IPS-20b (cell line): ENCODE data around the gene DAAM1.

Source experiments
- H3K27ac ChIP-seq: one replicate; pipeline ENCODE4 v1.5.1; 2013; ENCODE audit warnings: low read length
- H3K27me3 ChIP-seq: 2 replicates; pipeline ENCODE4 v1.6.1; 2013; ENCODE audit warnings: mild to moderate bottlenecking, low read length, inconsistent platforms; ENCODE audit not compliant: insufficient read depth
- H3K36me3 ChIP-seq: 2 replicates; pipeline ENCODE4 v1.6.1; 2013; ENCODE audit warnings: low read depth, mild to moderate bottlenecking, inconsistent platforms, low read length, moderate library complexity; ENCODE audit not compliant: insufficient read depth
- H3K4me1 ChIP-seq: 2 replicates; pipeline ENCODE4 v1.6.1; 2013; ENCODE audit warnings: mild to moderate bottlenecking, control low read depth, inconsistent platforms, low read length, moderate library complexity; ENCODE audit not compliant: insufficient read depth
- H3K4me3 ChIP-seq: 2 replicates; pipeline ENCODE4 v1.5.1; 2013; ENCODE audit warnings: mild to moderate bottlenecking, low read length, inconsistent platforms
- H3K9ac ChIP-seq: 2 replicates; pipeline ENCODE4 v1.6.1; 2013; ENCODE audit warnings: low read depth, mild to moderate bottlenecking, inconsistent platforms, low read length, moderate library complexity
- H3K9me3 ChIP-seq: 2 replicates; pipeline ENCODE4 v1.6.1; 2013; ENCODE audit warnings: mild to moderate bottlenecking, low read depth, low read length, inconsistent platforms; ENCODE audit not compliant: insufficient read depth

DAAM1 gene

GRCh38 chr14:59309291-59309900 lies 120.9 kb downstream of the DAAM1 start:
- Histone ChIP-seq H3K4me3 (no peak overlapping the region), H3K9ac (no peak overlapping the region), H3K4me1 (peaks cover 14% of the 10 kb centered on the region), H3K36me3 (no peaks in the 10 kb centered on the region), H3K9me3 (no peaks in the 10 kb centered on the region), H3K27ac (no peak overlapping the region), H3K27me3 (no peaks in the 10 kb centered on the region)

- no peaks in the 10 kb centered on the region for H3K9me3 ChIP-seq
- no peak overlapping the region for H3K4me3 ChIP-seq
- H3K27ac ChIP-seq = no peak overlapping the region
- H3K36me3 ChIP-seq = no peaks in the 10 kb centered on the region
- no peak overlapping the region for H3K9ac ChIP-seq
- H3K27me3 ChIP-seq = no peaks in the 10 kb centered on the region
- peaks cover 13% of the 10 kb centered on the region for H3K4me1 ChIP-seq
These were observed 122.2 kb downstream of the DAAM1 start for GRCh38 chr14:59310633-59311032.

- Histone ChIP-seq H3K27ac (no peak overlapping the region), H3K4me3 (no peak overlapping the region), H3K9me3 (no peaks in the 10 kb centered on the region), H3K27me3 (no peaks in the 10 kb centered on the region), H3K9ac (no peak overlapping the region), H3K36me3 (no peaks in the 10 kb centered on the region), H3K4me1 (peaks cover 7% of the 10 kb centered on the region)
These were observed 123.3 kb downstream of the DAAM1 start for GRCh38 chr14:59311723-59312122.

- Histone ChIP-seq H3K9ac (no peak overlapping the region), H3K27ac (no peak overlapping the region), H3K4me3 (no peak overlapping the region), H3K27me3 (no peaks in the 10 kb centered on the region), H3K36me3 (no peaks in the 10 kb centered on the region), H3K9me3 (no peaks in the 10 kb centered on the region), H3K4me1 (peaks cover 4% of the 10 kb centered on the region)
These were observed 124.7 kb downstream of the DAAM1 start for GRCh38 chr14:59313144-59313651.

- Histone ChIP-seq H3K27ac (no peak overlapping the region), H3K27me3 (no peaks in the 10 kb centered on the region), H3K9ac (no peak overlapping the region), H3K36me3 (no peaks in the 10 kb centered on the region), H3K9me3 (no peaks in the 10 kb centered on the region), H3K4me3 (no peak overlapping the region), H3K4me1 (peaks cover 4% of the 10 kb centered on the region)
These were observed 125.5 kb downstream of the DAAM1 start for GRCh38 chr14:59313658-59314608.

- H3K36me3 ChIP-seq = no peaks in the 10 kb centered on the region
- no peaks in the 10 kb centered on the region for H3K9me3 ChIP-seq
- H3K4me3 ChIP-seq = no peak overlapping the region
- no peak overlapping the region for H3K27ac ChIP-seq
- no peaks in the 10 kb centered on the region for H3K27me3 ChIP-seq
- H3K4me1 ChIP-seq = peaks cover 4% of the 10 kb centered on the region
- no peak overlapping the region for H3K9ac ChIP-seq
These were observed 126.6 kb downstream of the DAAM1 start for GRCh38 chr14:59314953-59315599.

- Histone ChIP-seq H3K27ac (no peak overlapping the region), H3K9me3 (no peaks in the 10 kb centered on the region), H3K9ac (no peak overlapping the region), H3K36me3 (no peaks in the 10 kb centered on the region), H3K4me1 (peaks cover 4% of the 10 kb centered on the region), H3K4me3 (no peak overlapping the region), H3K27me3 (no peaks in the 10 kb centered on the region)
These were observed 127.8 kb downstream of the DAAM1 start for GRCh38 chr14:59316151-59316830.

- no peak overlapping the region for H3K4me3 ChIP-seq
- no peaks in the 10 kb centered on the region for H3K9me3 ChIP-seq
- peaks cover 4% of the 10 kb centered on the region for H3K4me1 ChIP-seq
- no peak overlapping the region for H3K27ac ChIP-seq
- H3K36me3 ChIP-seq = no peaks in the 10 kb centered on the region
- no peak overlapping the region for H3K9ac ChIP-seq
- H3K27me3 ChIP-seq = no peaks in the 10 kb centered on the region
These were observed 128.9 kb downstream of the DAAM1 start for GRCh38 chr14:59317346-59317745.

- H3K27me3 ChIP-seq = no peaks in the 10 kb centered on the region
- no peak overlapping the region for H3K27ac ChIP-seq
- H3K36me3 ChIP-seq = no peaks in the 10 kb centered on the region
- H3K9me3 ChIP-seq = no peaks in the 10 kb centered on the region
- peaks cover 4% of the 10 kb centered on the region for H3K4me1 ChIP-seq
- no peak overlapping the region for H3K9ac ChIP-seq
- H3K4me3 ChIP-seq = no peak overlapping the region
These were observed 129.5 kb downstream of the DAAM1 start for GRCh38 chr14:59317798-59318505.

- H3K4me1 ChIP-seq = no peaks in the 10 kb centered on the region
- H3K9me3 ChIP-seq = no peaks in the 10 kb centered on the region
These were observed 130.4 kb downstream of the DAAM1 start for GRCh38 chr14:59318908-59319307.

GRCh38 chr14:59320361-59320760 lies 131.9 kb downstream of the DAAM1 start:
- no peaks in the 10 kb centered on the region for H3K9me3 ChIP-seq
- no peaks in the 10 kb centered on the region for H3K27me3 ChIP-seq
- H3K9ac ChIP-seq = no peak overlapping the region
- no peak overlapping the region for H3K4me3 ChIP-seq
- H3K27ac ChIP-seq = no peak overlapping the region
- no peaks in the 10 kb centered on the region; the same call in 1 of the 2 replicates for H3K36me3 ChIP-seq
- no peaks in the 10 kb centered on the region for H3K4me1 ChIP-seq

More at GRCh38 chr14:59318908-59319307, 130.4 kb downstream of the DAAM1 start:
- H3K36me3 ChIP-seq = no peaks in the 10 kb centered on the region
- no peak overlapping the region for H3K4me3 ChIP-seq
- no peaks in the 10 kb centered on the region for H3K27me3 ChIP-seq
- no peak overlapping the region for H3K9ac ChIP-seq
- no peak overlapping the region for H3K27ac ChIP-seq
